GM12891 (cell line): ENCODE data around the gene DYNC1I1.

Experiments used
- PAX5 ChIP-seq: IDR thresholded peaks from 2 replicates; pipeline ENCODE4 v1.6.1; 2011; ENCODE audit warnings: low read length, moderate library complexity, mild to moderate bottlenecking; ENCODE audit not compliant: insufficient read depth, severe bottlenecking
- POLR2A ChIP-seq: IDR thresholded peaks from 2 replicates; pipeline ENCODE4 v1.6.1; 2011; ENCODE audit warnings: low read depth, low read length, control low read depth
- POLR2AphosphoS5 ChIP-seq: IDR thresholded peaks from 2 replicates; pipeline ENCODE4 v1.6.1; 2011; ENCODE audit warnings: low read depth, low read length, control low read depth
- POU2F2 ChIP-seq: IDR thresholded peaks from 2 replicates; pipeline ENCODE4 v1.6.1; 2011; ENCODE audit warnings: low read depth, mild to moderate bottlenecking, control low read depth, low read length, moderate library complexity
- SPI1 ChIP-seq: IDR thresholded peaks from 2 replicates; pipeline ENCODE4 v1.6.1; 2011; ENCODE audit warnings: low read depth, low read length, control low read depth
- TAF1 ChIP-seq: IDR thresholded peaks from 2 replicates; pipeline ENCODE4 v1.6.1; 2011; ENCODE audit warnings: low read depth, low read length, control low read depth

- TF ChIP-seq POLR2A, result no peak
- TF ChIP-seq POLR2AphosphoS5, result no peak
- TF ChIP-seq POU2F2, result no peak
- no peak for TF ChIP-seq TAF1
- no peak for TF ChIP-seq PAX5
- TF ChIP-seq SPI1, result no peak
Measured at GRCh38 chr7:95788258-95788657, 15.9 kb downstream of the DYNC1I1 start.
